Hepatocyte (in vitro differentiated cells): ENCODE measurements around the gene PLA2G4A. TPM values are rescaled to one million over a fixed set of nuclear protein-coding genes. Genes with fewer than 3 reads are reported as not detected.

Experiments used
- DNase-seq: peaks from one replicate; pipeline ENCODE4 v3.0.0-alpha.2; 2016; ENCODE audit warnings: low spot score
- H2AFZ ChIP-seq: fragments of 200-600 bp; sonication (generic); 2 replicates; pipeline ENCODE4 v1.6.0; 2016; ENCODE audit warnings: antibody characterized with exemption, mild to moderate bottlenecking
- H3K27ac ChIP-seq: fragments of 200-600 bp; sonication (generic); 2 replicates; pipeline ENCODE4 v1.5.1; 2016; ENCODE audit warnings: mild to moderate bottlenecking
- H3K27me3 ChIP-seq: fragments of 200-600 bp; sonication (generic); 2 replicates; pipeline ENCODE4 v1.6.1; 2016
- H3K36me3 ChIP-seq: fragments of 200-600 bp; sonication (generic); replicated peaks from 2 replicates; pipeline ENCODE4 v1.5.1; 2016; ENCODE audit warnings: low read depth; ENCODE audit not compliant: insufficient read depth
- H3K4me1 ChIP-seq: fragments of 200-600 bp; sonication (generic); 2 replicates; pipeline ENCODE4 v1.5.1; 2016; ENCODE audit warnings: mild to moderate bottlenecking, moderate library complexity; ENCODE audit not compliant: insufficient read depth
- H3K4me2 ChIP-seq: fragments of 200-600 bp; sonication (generic); 2 replicates; pipeline ENCODE4 v1.6.0; 2016
- H3K4me3 ChIP-seq: fragments of 200-600 bp; sonication (generic); 2 replicates; pipeline ENCODE4 v1.5.1; 2016; ENCODE audit warnings: mild to moderate bottlenecking
- H3K79me2 ChIP-seq: fragments of 200-600 bp; sonication (generic); 2 replicates; pipeline ENCODE4 v1.6.0; 2017; ENCODE audit warnings: mild to moderate bottlenecking
- H3K9me2 ChIP-seq: fragments of 200-600 bp; sonication (generic); replicated peaks from 2 replicates; pipeline ENCODE4 v1.6.0; 2017; ENCODE audit warnings: mild to moderate bottlenecking; ENCODE audit not compliant: insufficient read depth
- H3K9me3 ChIP-seq: fragments of 200-600 bp; sonication (generic); 2 replicates; pipeline ENCODE4 v1.5.1; 2016; ENCODE audit warnings: low read depth, mild to moderate bottlenecking
- H4K20me1 ChIP-seq: fragments of 200-600 bp; sonication (generic); 2 replicates; pipeline ENCODE4 v1.6.0; 2016; ENCODE audit warnings: mild to moderate bottlenecking; ENCODE audit not compliant: insufficient read depth, poor library complexity, severe bottlenecking
- CTCF ChIP-seq: fragments of 200-600 bp; sonication (generic); IDR thresholded peaks from 2 replicates; pipeline ENCODE4 v1.5.1; 2016; ENCODE audit warnings: antibody characterized with exemption, mild to moderate bottlenecking; ENCODE audit not compliant: poor library complexity
- EZH2 ChIP-seq: fragments of 200-600 bp; sonication (generic); IDR thresholded peaks from 2 replicates; pipeline ENCODE4 v1.6.1; 2016; ENCODE audit warnings: antibody characterized with exemption, mild to moderate bottlenecking, borderline replicate concordance
- EZH2phosphoT487 ChIP-seq: fragments of 200-600 bp; sonication (generic); IDR thresholded peaks from one replicate; pipeline ENCODE4 v1.6.1; 2018; ENCODE audit warnings: antibody characterized with exemption, mild to moderate bottlenecking, low read depth, moderate library complexity; ENCODE audit not compliant: unreplicated experiment, severe bottlenecking
- WGBS: methylation state at CpG from one replicate; pipeline ENCODE4 v1.1.6; 2016; ENCODE audit warnings: low lambda C conversion rate; ENCODE audit errors: missing lambda C conversion rate; 5-methylcytosine and 5-hydroxymethylcytosine counted together
- polyA plus RNA-seq: library from polyadenylated mRNA; unstranded; fragments of >200 nt; fragmentation: Nextera tagmentation; extraction: Ambion mirVana; gene quantifications from 2 replicates; pipeline ENCODE4 v1.2.1, GENCODE V29; 2016
- total RNA-seq: library from RNA; depleted of rRNA; stranded (reverse); fragments of >200 nt; gene quantifications from 2 replicates; pipeline ENCODE4 v1.2.3, GENCODE V29; 2014

The PLA2G4A gene
- total and polyA plus RNA-seq, 2 experiments from 2014 or later = 21.3 to 24.9 TPM

- WGBS = 80% methylated on average over 5 of the region's 5 CpGs
- no peak overlapping the region for H3K4me2 ChIP-seq
- no peak for DNase-seq
Observed at GRCh38 chr1:186987065-186987464, 158.3 kb downstream of the PLA2G4A start.

GRCh38 chr1:186987769-186988168 lies 159.0 kb downstream of the PLA2G4A start:
- Histone ChIP-seq H4K20me1 (no peaks in the 10 kb centered on the region), H3K4me2 (no peak overlapping the region), H3K36me3 (no peaks in the 10 kb centered on the region), H3K27me3 (no peaks in the 10 kb centered on the region), H2AFZ (no peak overlapping the region), H3K9me2 (no peaks in the 10 kb centered on the region), H3K4me1 (no peaks in the 10 kb centered on the region), H3K27ac (no peak overlapping the region), H3K9me3 (no peaks in the 10 kb centered on the region), H3K4me3 (no peak overlapping the region), H3K79me2 (no peaks in the 10 kb centered on the region)
- no peak for DNase-seq
- TF ChIP-seq CTCF (no peak), EZH2 (no peak), EZH2phosphoT487 (no peak)

More at GRCh38 chr1:186987065-186987464, 158.3 kb downstream of the PLA2G4A start:
- H3K36me3 ChIP-seq = no peaks in the 10 kb centered on the region
- H3K4me1 ChIP-seq = peaks cover 7% of the 10 kb centered on the region
- no peaks in the 10 kb centered on the region for H3K9me2 ChIP-seq
- no peaks in the 10 kb centered on the region for H3K9me3 ChIP-seq
- H4K20me1 ChIP-seq = no peaks in the 10 kb centered on the region
- TF ChIP-seq CTCF (no peak), EZH2phosphoT487 (no peak), EZH2 (no peak)
- H3K27me3 ChIP-seq = no peaks in the 10 kb centered on the region
- H2AFZ ChIP-seq = no peak overlapping the region
- no peak overlapping the region for H3K27ac ChIP-seq
- no peaks in the 10 kb centered on the region for H3K79me2 ChIP-seq
- H3K4me3 ChIP-seq = no peak overlapping the region

GRCh38 chr1:186993996-186994395 lies 165.2 kb downstream of the PLA2G4A start:
- H3K9me3 ChIP-seq = no peaks in the 10 kb centered on the region
- DNase-seq = no peak
- H3K4me2 ChIP-seq = no peak overlapping the region
- H3K79me2 ChIP-seq = no peaks in the 10 kb centered on the region
- H4K20me1 ChIP-seq = no peaks in the 10 kb centered on the region
- no peak overlapping the region for H2AFZ ChIP-seq
- no peaks in the 10 kb centered on the region for H3K9me2 ChIP-seq
- no peak overlapping the region for H3K4me3 ChIP-seq
- TF ChIP-seq EZH2 (no peak), CTCF (no peak), EZH2phosphoT487 (no peak)
- no peak overlapping the region for H3K27ac ChIP-seq
- no peaks in the 10 kb centered on the region for H3K4me1 ChIP-seq
- no peaks in the 10 kb centered on the region for H3K36me3 ChIP-seq
- WGBS = 88% methylated on average over 3 of the region's 3 CpGs
- no peaks in the 10 kb centered on the region for H3K27me3 ChIP-seq

GRCh38 chr1:186994897-186995296 lies 166.1 kb downstream of the PLA2G4A start:
- Histone ChIP-seq H3K9me3 (no peaks in the 10 kb centered on the region), H3K36me3 (no peaks in the 10 kb centered on the region), H3K4me1 (no peaks in the 10 kb centered on the region), H2AFZ (no peak overlapping the region), H3K79me2 (no peaks in the 10 kb centered on the region), H3K27ac (no peak overlapping the region), H3K27me3 (no peaks in the 10 kb centered on the region), H3K9me2 (no peaks in the 10 kb centered on the region), H4K20me1 (no peaks in the 10 kb centered on the region), H3K4me3 (no peak overlapping the region), H3K4me2 (no peak overlapping the region)
- DNase-seq = no peak
- TF ChIP-seq EZH2 (no peak), EZH2phosphoT487 (no peak), CTCF (no peak)
- WGBS = 96% methylated on average over 1 of the region's 1 CpG
